ENCODE measurements around the gene BSND. TPM values are rescaled to one million over a fixed set of nuclear protein-coding genes. Genes with fewer than 3 reads are reported as not detected.

BSND gene
- polyA plus RNA-seq, 1 of the 3 experiments (the other 2 are of a cell fraction), result not detected

DNA sequence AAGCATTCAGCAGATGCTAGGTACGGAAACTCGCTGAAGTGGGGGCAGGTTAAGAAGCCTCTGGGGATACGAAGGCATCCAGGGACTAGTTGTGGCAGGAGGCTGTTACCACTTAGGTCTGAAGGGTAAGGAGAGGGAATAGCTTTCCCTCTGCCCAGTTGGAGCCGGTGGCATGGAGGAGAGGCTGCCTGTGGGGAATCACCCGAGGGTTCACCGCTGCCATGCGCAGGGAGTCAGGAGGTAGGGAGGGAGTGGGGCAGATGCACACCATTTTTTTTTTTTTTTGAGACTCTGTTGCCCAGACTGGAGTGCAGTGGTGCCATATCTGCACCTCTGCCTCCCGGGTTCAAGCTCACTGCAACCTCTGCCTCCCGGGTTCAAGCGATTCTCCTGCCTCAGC lies 46.7 kb downstream of the BSND start:
- 89% methylated on average over 10 of the region's 10 CpGs for WGBS (ENCODE audit: low lambda C conversion rate)
- H2AFZ ChIP-seq (ENCODE audit: low read depth), result no peak overlapping the region
- ChIA-PET POLR2A (no interaction called here), CTCF (interaction anchor here (1.0 to 3.1 kb wide), 3 partner anchors 13 to 26 kb away, joined by 3 to 9 read pairs (median 3); no protein-coding TSS in a partner anchor)
- H3K27me3 ChIP-seq (ENCODE audit: insufficient read depth), result peaks cover 19% of the 10 kb centered on the region
- H3K36me3 ChIP-seq (replicated peaks in 1 of 2; ENCODE audit: control insufficient read depth in 1 of 2, insufficient read depth in 2 of 2, low read length in 1 of 2), result no peaks in the 10 kb centered on the region
- no peak overlapping the region for H3K9ac ChIP-seq
- H3F3A ChIP-seq (replicated peaks; ENCODE audit: insufficient read depth), result no peaks in the 10 kb centered on the region
- TF ChIP-seq RXRA (IDR thresholded peaks at IDR 0.05; ENCODE audit: borderline replicate concordance, low read depth) (no peak), TAF1 (IDR thresholded peaks at IDR 0.05; ENCODE audit: borderline replicate concordance, low read depth, low read length) (no peak), FOSL2 (IDR thresholded peaks at IDR 0.05; ENCODE audit: borderline replicate concordance, low read depth) (no peak), FOXJ3 (CRISPR knock-in tag; IDR thresholded peaks at IDR 0.05) (no peak), JUND (IDR thresholded peaks at IDR 0.05) (no peak), RAD21 (IDR thresholded peaks at IDR 0.05; ENCODE audit: low read length) (no peak), ELF1 (IDR thresholded peaks at IDR 0.05) (no peak), POLR2AphosphoS5 (IDR thresholded peaks at IDR 0.05; ENCODE audit: low read depth, low read length) (no peak), YY1 (IDR thresholded peaks at IDR 0.05; ENCODE audit: low read depth) (no peak), RFX5 (IDR thresholded peaks at IDR 0.05; ENCODE audit: low read length) (no peak)
- TF ChIP-seq, protein P1, sequence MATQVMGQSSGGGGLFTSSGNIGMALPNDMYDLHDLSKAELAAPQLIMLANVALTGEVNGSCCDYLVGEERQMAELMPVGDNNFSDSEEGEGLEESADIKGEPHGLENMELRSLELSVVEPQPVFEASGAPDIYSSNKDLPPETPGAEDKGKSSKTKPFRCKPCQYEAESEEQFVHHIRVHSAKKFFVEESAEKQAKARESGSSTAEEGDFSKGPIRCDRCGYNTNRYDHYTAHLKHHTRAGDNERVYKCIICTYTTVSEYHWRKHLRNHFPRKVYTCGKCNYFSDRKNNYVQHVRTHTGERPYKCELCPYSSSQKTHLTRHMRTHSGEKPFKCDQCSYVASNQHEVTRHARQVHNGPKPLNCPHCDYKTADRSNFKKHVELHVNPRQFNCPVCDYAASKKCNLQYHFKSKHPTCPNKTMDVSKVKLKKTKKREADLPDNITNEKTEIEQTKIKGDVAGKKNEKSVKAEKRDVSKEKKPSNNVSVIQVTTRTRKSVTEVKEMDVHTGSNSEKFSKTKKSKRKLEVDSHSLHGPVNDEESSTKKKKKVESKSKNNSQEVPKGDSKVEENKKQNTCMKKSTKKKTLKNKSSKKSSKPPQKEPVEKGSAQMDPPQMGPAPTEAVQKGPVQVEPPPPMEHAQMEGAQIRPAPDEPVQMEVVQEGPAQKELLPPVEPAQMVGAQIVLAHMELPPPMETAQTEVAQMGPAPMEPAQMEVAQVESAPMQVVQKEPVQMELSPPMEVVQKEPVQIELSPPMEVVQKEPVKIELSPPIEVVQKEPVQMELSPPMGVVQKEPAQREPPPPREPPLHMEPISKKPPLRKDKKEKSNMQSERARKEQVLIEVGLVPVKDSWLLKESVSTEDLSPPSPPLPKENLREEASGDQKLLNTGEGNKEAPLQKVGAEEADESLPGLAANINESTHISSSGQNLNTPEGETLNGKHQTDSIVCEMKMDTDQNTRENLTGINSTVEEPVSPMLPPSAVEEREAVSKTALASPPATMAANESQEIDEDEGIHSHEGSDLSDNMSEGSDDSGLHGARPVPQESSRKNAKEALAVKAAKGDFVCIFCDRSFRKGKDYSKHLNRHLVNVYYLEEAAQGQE (IDR thresholded peaks at IDR 0.05; ENCODE audit: low read depth, low read length), result no peak
- TF ChIP-seq, protein P2, sequence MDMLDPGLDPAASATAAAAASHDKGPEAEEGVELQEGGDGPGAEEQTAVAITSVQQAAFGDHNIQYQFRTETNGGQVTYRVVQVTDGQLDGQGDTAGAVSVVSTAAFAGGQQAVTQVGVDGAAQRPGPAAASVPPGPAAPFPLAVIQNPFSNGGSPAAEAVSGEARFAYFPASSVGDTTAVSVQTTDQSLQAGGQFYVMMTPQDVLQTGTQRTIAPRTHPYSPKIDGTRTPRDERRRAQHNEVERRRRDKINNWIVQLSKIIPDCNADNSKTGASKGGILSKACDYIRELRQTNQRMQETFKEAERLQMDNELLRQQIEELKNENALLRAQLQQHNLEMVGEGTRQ (IDR thresholded peaks at IDR 0.05; ENCODE audit: borderline replicate concordance, low read depth, low read length), result no peak
- TF ChIP-seq, protein P3, sequence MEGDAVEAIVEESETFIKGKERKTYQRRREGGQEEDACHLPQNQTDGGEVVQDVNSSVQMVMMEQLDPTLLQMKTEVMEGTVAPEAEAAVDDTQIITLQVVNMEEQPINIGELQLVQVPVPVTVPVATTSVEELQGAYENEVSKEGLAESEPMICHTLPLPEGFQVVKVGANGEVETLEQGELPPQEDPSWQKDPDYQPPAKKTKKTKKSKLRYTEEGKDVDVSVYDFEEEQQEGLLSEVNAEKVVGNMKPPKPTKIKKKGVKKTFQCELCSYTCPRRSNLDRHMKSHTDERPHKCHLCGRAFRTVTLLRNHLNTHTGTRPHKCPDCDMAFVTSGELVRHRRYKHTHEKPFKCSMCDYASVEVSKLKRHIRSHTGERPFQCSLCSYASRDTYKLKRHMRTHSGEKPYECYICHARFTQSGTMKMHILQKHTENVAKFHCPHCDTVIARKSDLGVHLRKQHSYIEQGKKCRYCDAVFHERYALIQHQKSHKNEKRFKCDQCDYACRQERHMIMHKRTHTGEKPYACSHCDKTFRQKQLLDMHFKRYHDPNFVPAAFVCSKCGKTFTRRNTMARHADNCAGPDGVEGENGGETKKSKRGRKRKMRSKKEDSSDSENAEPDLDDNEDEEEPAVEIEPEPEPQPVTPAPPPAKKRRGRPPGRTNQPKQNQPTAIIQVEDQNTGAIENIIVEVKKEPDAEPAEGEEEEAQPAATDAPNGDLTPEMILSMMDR (IDR thresholded peaks at IDR 0.05), result no peak
- TF ChIP-seq, protein P4, sequence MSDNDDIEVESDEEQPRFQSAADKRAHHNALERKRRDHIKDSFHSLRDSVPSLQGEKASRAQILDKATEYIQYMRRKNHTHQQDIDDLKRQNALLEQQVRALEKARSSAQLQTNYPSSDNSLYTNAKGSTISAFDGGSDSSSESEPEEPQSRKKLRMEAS (IDR thresholded peaks at IDR 0.05; ENCODE audit: low read depth), result no peak
- TF ChIP-seq, protein P5, sequence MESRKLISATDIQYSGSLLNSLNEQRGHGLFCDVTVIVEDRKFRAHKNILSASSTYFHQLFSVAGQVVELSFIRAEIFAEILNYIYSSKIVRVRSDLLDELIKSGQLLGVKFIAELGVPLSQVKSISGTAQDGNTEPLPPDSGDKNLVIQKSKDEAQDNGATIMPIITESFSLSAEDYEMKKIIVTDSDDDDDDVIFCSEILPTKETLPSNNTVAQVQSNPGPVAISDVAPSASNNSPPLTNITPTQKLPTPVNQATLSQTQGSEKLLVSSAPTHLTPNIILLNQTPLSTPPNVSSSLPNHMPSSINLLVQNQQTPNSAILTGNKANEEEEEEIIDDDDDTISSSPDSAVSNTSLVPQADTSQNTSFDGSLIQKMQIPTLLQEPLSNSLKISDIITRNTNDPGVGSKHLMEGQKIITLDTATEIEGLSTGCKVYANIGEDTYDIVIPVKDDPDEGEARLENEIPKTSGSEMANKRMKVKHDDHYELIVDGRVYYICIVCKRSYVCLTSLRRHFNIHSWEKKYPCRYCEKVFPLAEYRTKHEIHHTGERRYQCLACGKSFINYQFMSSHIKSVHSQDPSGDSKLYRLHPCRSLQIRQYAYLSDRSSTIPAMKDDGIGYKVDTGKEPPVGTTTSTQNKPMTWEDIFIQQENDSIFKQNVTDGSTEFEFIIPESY (IDR thresholded peaks at IDR 0.05; ENCODE audit: borderline replicate concordance, low read depth), result no peak
- no peaks in the 10 kb centered on the region for H4K20me1 ChIP-seq (ENCODE audit: insufficient read depth)
- H3K9me3 ChIP-seq, result no peaks in the 10 kb centered on the region
- peaks cover 0 to 23% of the 10 kb centered on the region in 2 experiments; a peak in 1 of 4 replicates for H3K4me1 ChIP-seq (ENCODE audit: control insufficient read depth in 1 of 2, insufficient read depth in 2 of 2, low read depth in 1 of 2, low read length in 1 of 2)
- H3K4me3 ChIP-seq (ENCODE audit: low read depth in 2 of 2, low read length in 1 of 2), result no peak overlapping the region
- H3K27ac ChIP-seq (ENCODE audit: low read depth in 2 of 2, low read length in 1 of 2), result no peak overlapping the region
- H3K9me2 ChIP-seq, result no peaks in the 10 kb centered on the region
- H3K79me2 ChIP-seq (ENCODE audit: insufficient read depth), result no peaks in the 10 kb centered on the region
- H3K4me2 ChIP-seq, result no peak overlapping the region
- no peak for DNase-seq
